ENCODE measurements around the gene MEGF6. TPM values are rescaled to one million over a fixed set of nuclear protein-coding genes. Genes with fewer than 3 reads are reported as not detected.
A peak's percentile ranks its signal among the peaks of the same experiment; 100 is the strongest.

Gene MEGF6
- total and polyA plus RNA-seq, 7 donors = 0.67 to 5.5 (median 3.7) TPM

- TF ChIP-seq CTCF (IDR thresholded peaks at IDR 0.05) = no peak
- Histone ChIP-seq H3K4me1 (no peaks in the 10 kb centered on the region), H3K27me3 (ENCODE audit: insufficient read depth in 3 of 3, low read length in 2 of 3) (peaks cover 0 to 38% (median 15%) of the 10 kb centered on the region in 3 donors), H3K27ac (no peak overlapping the region), H3K36me3 (ENCODE audit: insufficient read depth in 1 of 2, low read depth in 1 of 2) (no peaks in the 10 kb centered on the region), H3K4me3 (no peak overlapping the region), H3K9me3 (no peaks in the 10 kb centered on the region)
- DNase-seq (no peak), ATAC-seq (peak in 2 of 4 donors; percentile 13 to 34)
- WGBS, 3 donors = 24 to 35% (median 29%) methylated on average over 18 of the region's 18 CpGs
- intact Hi-C loops (cut with DNase I) = no loop called here
Observed at GRCh38 chr1:3557366-3557765, 53.9 kb downstream of the MEGF6 start.

GRCh38 chr1:3556336-3556735, 55.0 kb downstream of the MEGF6 start:
- TF ChIP-seq CTCF (IDR thresholded peaks at IDR 0.05) = no peak
- H3K36me3 ChIP-seq (ENCODE audit: insufficient read depth in 1 of 2, low read depth in 1 of 2) = no peaks in the 10 kb centered on the region
- H3K9me3 ChIP-seq = no peaks in the 10 kb centered on the region
- no peak overlapping the region for H3K27ac ChIP-seq
- H3K4me3 ChIP-seq = no peak overlapping the region
- intact Hi-C loops (cut with DNase I) = loop anchor here in 1 of 2 donors (1.0 kb wide), 1 partner anchor 26 kb away; no protein-coding TSS in a partner anchor
- peaks cover 0 to 46% (median 15%) of the 10 kb centered on the region in 3 donors for H3K27me3 ChIP-seq (ENCODE audit: insufficient read depth in 3 of 3, low read length in 2 of 3)
- no peak for ATAC-seq
- 46 to 75% (median 58%) methylated on average over 17 of the region's 17 CpGs for WGBS, 3 donors
- no peak for DNase-seq
- no peaks in the 10 kb centered on the region for H3K4me1 ChIP-seq

GRCh38 chr1:3555131-3555920, 56.0 kb downstream of the MEGF6 start:
- Histone ChIP-seq H3K4me1 (no peaks in the 10 kb centered on the region), H3K27ac (no peak overlapping the region), H3K4me3 (no peak overlapping the region), H3K9me3 (no peaks in the 10 kb centered on the region), H3K27me3 (ENCODE audit: insufficient read depth in 3 of 3, low read length in 2 of 3) (peaks cover 0 to 56% (median 15%) of the 10 kb centered on the region in 3 donors), H3K36me3 (ENCODE audit: insufficient read depth in 1 of 2, low read depth in 1 of 2) (no peaks in the 10 kb centered on the region)
- TF ChIP-seq CTCF (IDR thresholded peaks at IDR 0.05) = no peak
- no peak for ATAC-seq
- no peak for DNase-seq
- intact Hi-C loops (cut with DNase I) = no loop called here
- WGBS, 3 donors = 73 to 82% (median 79%) methylated on average over 23 to 25 of the region's 25 CpGs

- H3K4me3 ChIP-seq = no peak overlapping the region
- H3K9me3 ChIP-seq = no peaks in the 10 kb centered on the region
- 70 to 88% (median 80%) methylated on average over 11 of the region's 11 CpGs for WGBS, 3 donors
- H3K36me3 ChIP-seq (ENCODE audit: insufficient read depth in 1 of 2, low read depth in 1 of 2) = no peaks in the 10 kb centered on the region
- no peak for ATAC-seq
- intact Hi-C loops (cut with DNase I) = no loop called here
- TF ChIP-seq CTCF (IDR thresholded peaks at IDR 0.05) = no peak
- H3K4me1 ChIP-seq = no peaks in the 10 kb centered on the region
- no peak for DNase-seq
- H3K27ac ChIP-seq = no peak overlapping the region
- H3K27me3 ChIP-seq (ENCODE audit: insufficient read depth in 3 of 3, low read length in 2 of 3) = peaks cover 0 to 70% (median 17%) of the 10 kb centered on the region in 3 donors
Observed at GRCh38 chr1:3553940-3554223, 57.4 kb downstream of the MEGF6 start.
